ENCODE measurements around the gene ZBTB49.
"Not testable (repeated sequence)": the region's sequence is repeated elsewhere in the genome, so short reads cannot be mapped to it uniquely, and the experiment has no call there.

DNA sequence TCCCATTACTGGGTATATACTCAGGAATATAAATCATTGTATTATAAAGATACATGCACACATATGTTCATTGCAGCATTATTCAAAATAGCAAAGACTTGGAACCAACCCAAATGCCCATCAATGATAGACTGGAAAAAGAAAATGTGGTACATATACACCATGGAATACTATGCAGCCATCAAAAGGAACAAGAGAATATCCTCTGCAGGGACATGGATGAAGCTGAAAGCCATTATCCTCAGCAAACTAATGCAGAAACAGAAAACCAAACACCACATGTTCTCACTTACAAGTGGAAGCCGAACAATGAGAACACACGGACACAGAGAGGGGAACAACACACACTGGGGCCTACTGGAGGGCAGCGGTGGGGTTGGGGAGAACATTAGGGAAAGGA is 32.3 kb upstream of the ZBTB49 start:
- TF ChIP-seq, protein P1, sequence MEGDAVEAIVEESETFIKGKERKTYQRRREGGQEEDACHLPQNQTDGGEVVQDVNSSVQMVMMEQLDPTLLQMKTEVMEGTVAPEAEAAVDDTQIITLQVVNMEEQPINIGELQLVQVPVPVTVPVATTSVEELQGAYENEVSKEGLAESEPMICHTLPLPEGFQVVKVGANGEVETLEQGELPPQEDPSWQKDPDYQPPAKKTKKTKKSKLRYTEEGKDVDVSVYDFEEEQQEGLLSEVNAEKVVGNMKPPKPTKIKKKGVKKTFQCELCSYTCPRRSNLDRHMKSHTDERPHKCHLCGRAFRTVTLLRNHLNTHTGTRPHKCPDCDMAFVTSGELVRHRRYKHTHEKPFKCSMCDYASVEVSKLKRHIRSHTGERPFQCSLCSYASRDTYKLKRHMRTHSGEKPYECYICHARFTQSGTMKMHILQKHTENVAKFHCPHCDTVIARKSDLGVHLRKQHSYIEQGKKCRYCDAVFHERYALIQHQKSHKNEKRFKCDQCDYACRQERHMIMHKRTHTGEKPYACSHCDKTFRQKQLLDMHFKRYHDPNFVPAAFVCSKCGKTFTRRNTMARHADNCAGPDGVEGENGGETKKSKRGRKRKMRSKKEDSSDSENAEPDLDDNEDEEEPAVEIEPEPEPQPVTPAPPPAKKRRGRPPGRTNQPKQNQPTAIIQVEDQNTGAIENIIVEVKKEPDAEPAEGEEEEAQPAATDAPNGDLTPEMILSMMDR (IDR thresholded peaks at IDR 0.05) = not testable (repeated sequence)
- TF ChIP-seq POLR2A, EP300 (IDR thresholded peaks at IDR 0.05): not testable (repeated sequence)

Data from ovary (tissue), 3 donors.